Measurements from ENCODE around the gene SERPINA12. TPM values are rescaled to one million over a fixed set of nuclear protein-coding genes. Genes with fewer than 3 reads are reported as not detected.

SERPINA12 gene
- total and polyA plus RNA-seq, 4 donors = 0.13 TPM; not detected in 3

GRCh38 chr14:94473666-94474410 is 35.4 kb downstream of the SERPINA12 start:
- H3K4me1 ChIP-seq (ENCODE audit: control insufficient read depth, insufficient read depth, low read length) = no peaks in the 10 kb centered on the region
- H3K27ac ChIP-seq (ENCODE audit: low read depth, low read length) = no peak overlapping the region
- H3K4me3 ChIP-seq (ENCODE audit: low read depth, low read length) = no peak overlapping the region
- no peaks in the 10 kb centered on the region for H3K27me3 ChIP-seq (ENCODE audit: control insufficient read depth, insufficient read depth, low read length)
- DNase-seq (ENCODE audit: low read depth in 4 of 6, low spot score in 6 of 6) = no peak
- no peaks in the 10 kb centered on the region for H3K36me3 ChIP-seq (ENCODE audit: control insufficient read depth, insufficient read depth, low read length)
- H3K9me3 ChIP-seq (ENCODE audit: control insufficient read depth, insufficient read depth, low read length) = no peaks in the 10 kb centered on the region
- WGBS (ENCODE audit: insufficient coverage) = 91% methylated on average over 16 of the region's 16 CpGs

DNA sequence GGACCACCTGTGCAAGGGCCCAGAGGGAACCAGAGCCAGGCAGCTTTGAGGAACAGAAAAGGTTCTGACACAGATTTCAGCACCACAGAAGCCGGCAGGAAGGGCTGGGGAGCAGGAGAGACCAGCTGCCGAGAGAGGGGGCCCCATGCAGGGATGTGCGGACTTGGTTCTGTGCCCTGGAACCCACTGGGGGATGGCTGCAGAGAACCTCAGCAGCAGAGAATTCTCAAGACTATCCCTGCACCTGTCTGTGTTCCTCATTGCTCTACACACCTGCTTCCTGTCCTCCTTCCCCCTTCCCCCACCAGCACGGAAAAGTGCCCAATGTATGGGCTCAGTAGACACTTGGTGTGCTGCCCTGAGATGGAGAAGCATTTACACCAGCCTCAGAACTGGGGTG is 36.4 kb downstream of the SERPINA12 start:
- DNase-seq (ENCODE audit: low read depth in 4 of 6, low spot score in 6 of 6) = no peak
- H3K4me1 ChIP-seq (ENCODE audit: control insufficient read depth, insufficient read depth, low read length) = no peaks in the 10 kb centered on the region
- no peaks in the 10 kb centered on the region for H3K27me3 ChIP-seq (ENCODE audit: control insufficient read depth, insufficient read depth, low read length)
- H3K27ac ChIP-seq (ENCODE audit: low read depth, low read length) = no peak overlapping the region
- no peaks in the 10 kb centered on the region for H3K36me3 ChIP-seq (ENCODE audit: control insufficient read depth, insufficient read depth, low read length)
- H3K9me3 ChIP-seq (ENCODE audit: control insufficient read depth, insufficient read depth, low read length) = no peaks in the 10 kb centered on the region
- WGBS (ENCODE audit: insufficient coverage) = 76% methylated on average over 4 of the region's 4 CpGs
- no peak overlapping the region for H3K4me3 ChIP-seq (ENCODE audit: low read depth, low read length)

- Histone ChIP-seq H3K27me3 (ENCODE audit: control insufficient read depth, insufficient read depth, low read length) (no peaks in the 10 kb centered on the region), H3K4me3 (ENCODE audit: low read depth, low read length) (no peak overlapping the region), H3K36me3 (ENCODE audit: control insufficient read depth, insufficient read depth, low read length) (no peaks in the 10 kb centered on the region), H3K27ac (ENCODE audit: low read depth, low read length) (no peak overlapping the region), H3K9me3 (ENCODE audit: control insufficient read depth, insufficient read depth, low read length) (no peaks in the 10 kb centered on the region), H3K4me1 (ENCODE audit: control insufficient read depth, insufficient read depth, low read length) (no peaks in the 10 kb centered on the region)
- DNase-seq (ENCODE audit: low read depth in 4 of 6, low spot score in 6 of 6) = no peak
- no CpG with 5 or more reads among the region's 2 CpGs for WGBS (ENCODE audit: insufficient coverage)
Measured at GRCh38 chr14:94471045-94471444, 38.2 kb downstream of the SERPINA12 start.

GRCh38 chr14:94470311-94470710 is 39.0 kb downstream of the SERPINA12 start:
- no peaks in the 10 kb centered on the region for H3K27me3 ChIP-seq (ENCODE audit: control insufficient read depth, insufficient read depth, low read length)
- no peaks in the 10 kb centered on the region for H3K36me3 ChIP-seq (ENCODE audit: control insufficient read depth, insufficient read depth, low read length)
- DNase-seq (ENCODE audit: low read depth in 4 of 6, low spot score in 6 of 6) = no peak
- H3K4me3 ChIP-seq (ENCODE audit: low read depth, low read length) = no peak overlapping the region
- H3K9me3 ChIP-seq (ENCODE audit: control insufficient read depth, insufficient read depth, low read length) = no peaks in the 10 kb centered on the region
- H3K27ac ChIP-seq (ENCODE audit: low read depth, low read length) = no peak overlapping the region
- 75% methylated on average over 1 of the region's 2 CpGs for WGBS (ENCODE audit: insufficient coverage)
- H3K4me1 ChIP-seq (ENCODE audit: control insufficient read depth, insufficient read depth, low read length) = no peaks in the 10 kb centered on the region

DNA sequence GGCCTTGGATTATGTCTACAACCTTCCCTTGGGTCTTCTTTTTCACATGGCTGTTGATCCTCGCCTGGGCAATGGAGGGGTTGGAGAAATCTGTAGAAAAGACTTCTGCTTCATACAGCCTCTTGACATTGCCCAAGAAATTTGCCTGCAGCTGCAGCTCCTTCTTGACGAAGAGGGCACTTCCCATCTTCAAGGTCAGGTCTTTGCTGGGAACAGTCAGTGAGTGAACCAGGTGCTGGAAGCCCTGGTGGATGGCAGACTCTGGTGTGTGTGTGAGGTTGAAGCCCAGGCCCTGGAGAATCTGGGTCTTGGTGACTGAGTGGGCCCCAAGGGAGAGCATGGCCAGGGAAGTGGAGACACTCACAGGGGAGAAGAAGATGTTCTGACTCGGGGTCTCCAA is 40.0 kb downstream of the SERPINA12 start:
- no peak overlapping the region for H3K4me3 ChIP-seq (ENCODE audit: low read depth, low read length)
- H3K27me3 ChIP-seq (ENCODE audit: control insufficient read depth, insufficient read depth, low read length) = no peaks in the 10 kb centered on the region
- 87% methylated on average over 3 of the region's 3 CpGs for WGBS (ENCODE audit: insufficient coverage)
- no peaks in the 10 kb centered on the region for H3K36me3 ChIP-seq (ENCODE audit: control insufficient read depth, insufficient read depth, low read length)
- DNase-seq (ENCODE audit: low read depth in 4 of 6, low spot score in 6 of 6) = no peak
- H3K4me1 ChIP-seq (ENCODE audit: control insufficient read depth, insufficient read depth, low read length) = no peaks in the 10 kb centered on the region
- H3K9me3 ChIP-seq (ENCODE audit: control insufficient read depth, insufficient read depth, low read length) = peaks cover 2% of the 10 kb centered on the region
- no peak overlapping the region for H3K27ac ChIP-seq (ENCODE audit: low read depth, low read length)

GRCh38 chr14:94467728-94468520 is 41.3 kb downstream of the SERPINA12 start:
- DNase-seq (ENCODE audit: low read depth in 4 of 6, low spot score in 6 of 6) = no peak
- H3K27ac ChIP-seq (ENCODE audit: low read depth, low read length) = no peak overlapping the region
- no peaks in the 10 kb centered on the region for H3K27me3 ChIP-seq (ENCODE audit: control insufficient read depth, insufficient read depth, low read length)
- H3K4me3 ChIP-seq (ENCODE audit: low read depth, low read length) = no peak overlapping the region
- WGBS (ENCODE audit: insufficient coverage) = 94% methylated on average over 3 of the region's 4 CpGs
- no peaks in the 10 kb centered on the region for H3K36me3 ChIP-seq (ENCODE audit: control insufficient read depth, insufficient read depth, low read length)
- peaks cover 2% of the 10 kb centered on the region for H3K9me3 ChIP-seq (ENCODE audit: control insufficient read depth, insufficient read depth, low read length)
- no peaks in the 10 kb centered on the region for H3K4me1 ChIP-seq (ENCODE audit: control insufficient read depth, insufficient read depth, low read length)

- no peak for DNase-seq (ENCODE audit: low read depth in 4 of 6, low spot score in 6 of 6)
- Histone ChIP-seq H3K9me3 (ENCODE audit: control insufficient read depth, insufficient read depth, low read length) (peaks cover 2% of the 10 kb centered on the region), H3K4me3 (ENCODE audit: low read depth, low read length) (no peak overlapping the region), H3K27me3 (ENCODE audit: control insufficient read depth, insufficient read depth, low read length) (no peaks in the 10 kb centered on the region), H3K27ac (ENCODE audit: low read depth, low read length) (no peak overlapping the region), H3K4me1 (ENCODE audit: control insufficient read depth, insufficient read depth, low read length) (peaks cover 4% of the 10 kb centered on the region), H3K36me3 (ENCODE audit: control insufficient read depth, insufficient read depth, low read length) (no peaks in the 10 kb centered on the region)
- 53% methylated on average over 2 of the region's 3 CpGs for WGBS (ENCODE audit: insufficient coverage)
Measured at GRCh38 chr14:94466706-94467370, 42.4 kb downstream of the SERPINA12 start.

- H3K4me1 ChIP-seq (ENCODE audit: control insufficient read depth, insufficient read depth, low read length) = peaks cover 10% of the 10 kb centered on the region
- no peaks in the 10 kb centered on the region for H3K36me3 ChIP-seq (ENCODE audit: control insufficient read depth, insufficient read depth, low read length)
- no peak overlapping the region for H3K27ac ChIP-seq (ENCODE audit: low read depth, low read length)
- H3K4me3 ChIP-seq (ENCODE audit: low read depth, low read length) = no peak overlapping the region
- H3K27me3 ChIP-seq (ENCODE audit: control insufficient read depth, insufficient read depth, low read length) = no peaks in the 10 kb centered on the region
- peaks cover 2% of the 10 kb centered on the region for H3K9me3 ChIP-seq (ENCODE audit: control insufficient read depth, insufficient read depth, low read length)
- WGBS (ENCODE audit: insufficient coverage) = 94% methylated on average over 2 of the region's 5 CpGs
- no peak for DNase-seq (ENCODE audit: low read depth in 4 of 6, low spot score in 6 of 6)
Measured at GRCh38 chr14:94465042-94465441, 44.2 kb downstream of the SERPINA12 start.

DNA sequence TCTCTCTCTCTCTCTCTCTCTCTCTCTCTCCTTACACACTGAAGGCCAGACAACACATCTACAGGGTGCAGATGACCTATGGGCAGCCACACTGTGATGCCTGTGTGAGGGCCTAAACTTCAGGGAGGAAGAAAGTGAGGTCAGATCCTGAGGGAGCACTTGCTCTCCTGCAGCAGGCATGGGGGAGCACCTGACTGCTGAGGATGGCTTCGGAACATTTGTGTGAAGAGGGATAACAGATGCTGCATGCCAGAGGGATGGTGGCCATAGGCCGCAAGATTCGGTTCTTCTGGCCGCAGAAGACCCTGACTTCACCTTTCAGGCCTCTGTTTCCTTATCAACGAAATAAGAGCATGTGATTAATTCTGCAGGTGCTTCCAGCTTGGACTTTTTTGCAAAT is 45.0 kb downstream of the SERPINA12 start:
- 94% methylated on average over 5 of the region's 5 CpGs for WGBS (ENCODE audit: insufficient coverage)
- Histone ChIP-seq H3K4me3 (ENCODE audit: low read depth, low read length) (no peak overlapping the region), H3K4me1 (ENCODE audit: control insufficient read depth, insufficient read depth, low read length) (peaks cover 10% of the 10 kb centered on the region), H3K36me3 (ENCODE audit: control insufficient read depth, insufficient read depth, low read length) (no peaks in the 10 kb centered on the region), H3K27me3 (ENCODE audit: control insufficient read depth, insufficient read depth, low read length) (no peaks in the 10 kb centered on the region), H3K27ac (ENCODE audit: low read depth, low read length) (no peak overlapping the region), H3K9me3 (ENCODE audit: control insufficient read depth, insufficient read depth, low read length) (peaks cover 2% of the 10 kb centered on the region)
- DNase-seq (ENCODE audit: low read depth in 4 of 6, low spot score in 6 of 6) = no peak

Measured in spinal cord (tissue), 10 donors.